Measurements from ENCODE around the gene POGLUT3.

POGLUT3 gene

GRCh38 chr11:108541531-108541930 lies 43.3 kb upstream of the POGLUT3 start:
- Histone ChIP-seq H3K27me3 (ENCODE audit: control insufficient read depth in 1 of 2, insufficient read depth in 1 of 2, low read length in 2 of 2) (peaks cover 0 to 13% of the 10 kb centered on the region in 2 experiments), H4K91ac (ENCODE audit: low read length) (no peak overlapping the region), H2BK120ac (ENCODE audit: low read depth, low read length) (no peak overlapping the region), H3K4me3 (ENCODE audit: insufficient read depth in 1 of 2, low read depth in 1 of 2, low read length in 2 of 2) (no peak overlapping the region), H2BK15ac (ENCODE audit: low read depth, poor library complexity, severe bottlenecking) (no peak overlapping the region), H3K9ac (ENCODE audit: low read length) (no peak overlapping the region), H3K4ac (ENCODE audit: low read depth in 1 of 2, low read length in 2 of 2) (no peak overlapping the region), H3K23ac (ENCODE audit: low read length in 2 of 2) (no peak overlapping the region), H2AK5ac (ENCODE audit: low read length, severe bottlenecking) (no peak overlapping the region), H2BK5ac (ENCODE audit: low read depth, low read length, poor library complexity, severe bottlenecking) (no peak overlapping the region), H3K4me1 (ENCODE audit: control insufficient read depth, insufficient read depth, low read depth, low read length) (no peaks in the 10 kb centered on the region), H2BK12ac (ENCODE audit: low read length in 2 of 2) (no peak overlapping the region), H3K36me3 (ENCODE audit: control insufficient read depth in 1 of 2, insufficient read depth in 2 of 2, low read depth in 1 of 2, low read length in 2 of 2) (no peaks in the 10 kb centered on the region), H3K27ac (ENCODE audit: low read length, poor library complexity, severe bottlenecking) (no peak overlapping the region), H3K14ac (ENCODE audit: low read length in 2 of 2) (no peak overlapping the region), H3K18ac (ENCODE audit: low read depth in 1 of 2, low read length in 2 of 2) (no peak overlapping the region), H4K8ac (ENCODE audit: low read length) (no peak overlapping the region), H3K9me3 (ENCODE audit: control insufficient read depth, low read length) (no peaks in the 10 kb centered on the region), H3K4me2 (ENCODE audit: low read length, poor library complexity, severe bottlenecking) (no peak overlapping the region), H3K79me1 (replicated peaks; ENCODE audit: low read length, poor library complexity, severe bottlenecking) (no peaks in the 10 kb centered on the region), H2AFZ (ENCODE audit: low read depth, low read length) (no peak overlapping the region)
- DNase-seq = no peak

GRCh38 chr11:108538502-108538901 lies 40.3 kb upstream of the POGLUT3 start:
- DNase-seq = no peak
- Histone ChIP-seq H3K18ac (ENCODE audit: low read depth in 1 of 2, low read length in 2 of 2) (no peak overlapping the region), H2BK5ac (ENCODE audit: low read depth, low read length, poor library complexity, severe bottlenecking) (no peak overlapping the region), H2AK5ac (ENCODE audit: low read length, severe bottlenecking) (no peak overlapping the region), H3K27me3 (ENCODE audit: control insufficient read depth in 1 of 2, insufficient read depth in 1 of 2, low read length in 2 of 2) (peaks cover 0 to 13% of the 10 kb centered on the region in 2 experiments), H3K4me1 (ENCODE audit: control insufficient read depth, insufficient read depth, low read depth, low read length) (peaks cover 2% of the 10 kb centered on the region), H3K9me3 (ENCODE audit: control insufficient read depth, low read length) (no peaks in the 10 kb centered on the region), H2AFZ (ENCODE audit: low read depth, low read length) (no peak overlapping the region), H3K4me3 (ENCODE audit: insufficient read depth in 1 of 2, low read depth in 1 of 2, low read length in 2 of 2) (no peak overlapping the region), H3K27ac (ENCODE audit: low read length, poor library complexity, severe bottlenecking) (no peak overlapping the region), H3K79me1 (replicated peaks; ENCODE audit: low read length, poor library complexity, severe bottlenecking) (no peaks in the 10 kb centered on the region), H2BK12ac (ENCODE audit: low read length in 2 of 2) (no peak overlapping the region), H3K4me2 (ENCODE audit: low read length, poor library complexity, severe bottlenecking) (no peak overlapping the region), H3K23ac (ENCODE audit: low read length in 2 of 2) (no peak overlapping the region), H3K4ac (ENCODE audit: low read depth in 1 of 2, low read length in 2 of 2) (no peak overlapping the region), H3K36me3 (ENCODE audit: control insufficient read depth in 1 of 2, insufficient read depth in 2 of 2, low read depth in 1 of 2, low read length in 2 of 2) (no peaks in the 10 kb centered on the region), H3K9ac (ENCODE audit: low read length) (no peak overlapping the region), H4K91ac (ENCODE audit: low read length) (no peak overlapping the region), H2BK15ac (ENCODE audit: low read depth, poor library complexity, severe bottlenecking) (no peak overlapping the region), H4K8ac (ENCODE audit: low read length) (no peak overlapping the region), H2BK120ac (ENCODE audit: low read depth, low read length) (no peak overlapping the region), H3K14ac (ENCODE audit: low read length in 2 of 2) (no peak overlapping the region)
- WGBS = 85% methylated on average over 4 of the region's 4 CpGs

- no peaks in the 10 kb centered on the region for H3K36me3 ChIP-seq (ENCODE audit: control insufficient read depth in 1 of 2, insufficient read depth in 2 of 2, low read depth in 1 of 2, low read length in 2 of 2)
- H2AFZ ChIP-seq (ENCODE audit: low read depth, low read length) = no peak overlapping the region
- peaks cover 0 to 13% of the 10 kb centered on the region in 2 experiments for H3K27me3 ChIP-seq (ENCODE audit: control insufficient read depth in 1 of 2, insufficient read depth in 1 of 2, low read length in 2 of 2)
- H3K9ac ChIP-seq (ENCODE audit: low read length) = no peak overlapping the region
- H3K27ac ChIP-seq (ENCODE audit: low read length, poor library complexity, severe bottlenecking) = no peak overlapping the region
- 80% methylated on average over 8 of the region's 8 CpGs for WGBS
- H2AK5ac ChIP-seq (ENCODE audit: low read length, severe bottlenecking) = no peak overlapping the region
- H3K9me3 ChIP-seq (ENCODE audit: control insufficient read depth, low read length) = no peaks in the 10 kb centered on the region
- H4K8ac ChIP-seq (ENCODE audit: low read length) = no peak overlapping the region
- no peak overlapping the region for H3K4me2 ChIP-seq (ENCODE audit: low read length, poor library complexity, severe bottlenecking)
- DNase-seq = no peak
- H2BK15ac ChIP-seq (ENCODE audit: low read depth, poor library complexity, severe bottlenecking) = no peak overlapping the region
- H3K18ac ChIP-seq (ENCODE audit: low read depth in 1 of 2, low read length in 2 of 2) = no peak overlapping the region
- H3K4ac ChIP-seq (ENCODE audit: low read depth in 1 of 2, low read length in 2 of 2) = no peak overlapping the region
- H3K14ac ChIP-seq (ENCODE audit: low read length in 2 of 2) = no peak overlapping the region
- no peak overlapping the region for H3K23ac ChIP-seq (ENCODE audit: low read length in 2 of 2)
- H3K4me1 ChIP-seq (ENCODE audit: control insufficient read depth, insufficient read depth, low read depth, low read length) = peaks cover 2% of the 10 kb centered on the region
- H2BK12ac ChIP-seq (ENCODE audit: low read length in 2 of 2) = no peak overlapping the region
- H4K91ac ChIP-seq (ENCODE audit: low read length) = no peak overlapping the region
- no peaks in the 10 kb centered on the region for H3K79me1 ChIP-seq (replicated peaks; ENCODE audit: low read length, poor library complexity, severe bottlenecking)
- H2BK5ac ChIP-seq (ENCODE audit: low read depth, low read length, poor library complexity, severe bottlenecking) = no peak overlapping the region
- no peak overlapping the region for H3K4me3 ChIP-seq (ENCODE audit: insufficient read depth in 1 of 2, low read depth in 1 of 2, low read length in 2 of 2)
- no peak overlapping the region for H2BK120ac ChIP-seq (ENCODE audit: low read depth, low read length)
Observed at GRCh38 chr11:108538022-108538424, 39.8 kb upstream of the POGLUT3 start.

- Histone ChIP-seq H3K9me3 (ENCODE audit: control insufficient read depth, low read length) (no peaks in the 10 kb centered on the region), H2AFZ (ENCODE audit: low read depth, low read length) (no peak overlapping the region), H3K4me1 (ENCODE audit: control insufficient read depth, insufficient read depth, low read depth, low read length) (peaks cover 2% of the 10 kb centered on the region), H3K27me3 (ENCODE audit: control insufficient read depth in 1 of 2, insufficient read depth in 1 of 2, low read length in 2 of 2) (peaks cover 0 to 13% of the 10 kb centered on the region in 2 experiments), H4K8ac (ENCODE audit: low read length) (no peak overlapping the region), H2BK120ac (ENCODE audit: low read depth, low read length) (no peak overlapping the region), H2BK15ac (ENCODE audit: low read depth, poor library complexity, severe bottlenecking) (no peak overlapping the region), H3K4me3 (ENCODE audit: insufficient read depth in 1 of 2, low read depth in 1 of 2, low read length in 2 of 2) (no peak overlapping the region), H3K36me3 (ENCODE audit: control insufficient read depth in 1 of 2, insufficient read depth in 2 of 2, low read depth in 1 of 2, low read length in 2 of 2) (no peaks in the 10 kb centered on the region), H3K79me1 (replicated peaks; ENCODE audit: low read length, poor library complexity, severe bottlenecking) (no peaks in the 10 kb centered on the region), H2BK12ac (ENCODE audit: low read length in 2 of 2) (no peak overlapping the region), H3K23ac (ENCODE audit: low read length in 2 of 2) (no peak overlapping the region), H3K18ac (ENCODE audit: low read depth in 1 of 2, low read length in 2 of 2) (no peak overlapping the region), H3K27ac (ENCODE audit: low read length, poor library complexity, severe bottlenecking) (no peak overlapping the region), H2BK5ac (ENCODE audit: low read depth, low read length, poor library complexity, severe bottlenecking) (no peak overlapping the region), H3K14ac (ENCODE audit: low read length in 2 of 2) (no peak overlapping the region), H4K91ac (ENCODE audit: low read length) (no peak overlapping the region), H3K4ac (ENCODE audit: low read depth in 1 of 2, low read length in 2 of 2) (no peak overlapping the region), H3K4me2 (ENCODE audit: low read length, poor library complexity, severe bottlenecking) (no peak overlapping the region), H3K9ac (ENCODE audit: low read length) (no peak overlapping the region), H2AK5ac (ENCODE audit: low read length, severe bottlenecking) (no peak overlapping the region)
- DNase-seq = no peak
- 79% methylated on average over 5 of the region's 5 CpGs for WGBS
Observed at GRCh38 chr11:108536783-108537182, 38.6 kb upstream of the POGLUT3 start.
